HL-60 (cell line): ENCODE data around the gene PRKCE.

Source experiments
- POLR2AphosphoS5 ChIP-seq: IDR thresholded peaks from 2 replicates; pipeline ENCODE4 v1.6.1; 2012; ENCODE audit warnings: low read depth
- TF ChIP-seq, protein P1 (sequence below): IDR thresholded peaks from one replicate; pipeline ENCODE4 v1.5.1; 2011; ENCODE audit warnings: low read length, control low read depth, inconsistent platforms; ENCODE audit not compliant: insufficient read depth

DNA sequence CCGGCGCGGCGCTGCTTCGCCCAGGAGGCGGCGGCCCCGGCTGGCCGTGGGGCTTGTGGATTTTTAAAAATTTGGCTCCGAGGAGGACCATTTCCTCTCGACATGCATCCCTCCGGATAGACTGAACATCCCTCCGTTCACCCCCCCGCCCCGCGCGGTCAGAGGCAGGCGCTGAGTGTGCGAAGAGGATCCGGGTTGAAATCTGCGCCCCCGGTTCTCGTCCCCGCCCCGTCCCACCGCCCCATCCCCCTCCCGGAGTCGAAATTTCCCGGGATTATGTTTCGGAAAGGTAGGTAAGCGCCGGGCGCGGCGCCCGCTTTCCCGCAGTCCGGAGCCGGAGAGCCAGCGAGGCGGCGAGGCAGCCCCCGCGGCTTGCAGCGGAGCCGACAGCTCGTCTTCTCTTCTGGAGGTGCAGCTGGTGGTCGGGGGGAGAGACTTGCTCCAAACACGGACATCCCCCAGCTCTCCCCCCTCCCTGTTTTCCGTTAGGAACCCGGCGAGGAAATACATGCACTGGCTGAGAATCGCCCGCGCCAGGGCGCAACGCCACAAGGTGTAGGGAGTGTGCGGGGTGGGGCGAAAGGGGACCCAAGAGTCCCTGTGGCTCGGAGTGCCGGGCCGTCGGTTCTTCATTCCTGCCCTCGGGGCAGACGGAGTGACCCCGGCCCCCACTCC, at the start of gene PRKCE:
- no peak for TF ChIP-seq POLR2AphosphoS5
- TF ChIP-seq, protein P1, sequence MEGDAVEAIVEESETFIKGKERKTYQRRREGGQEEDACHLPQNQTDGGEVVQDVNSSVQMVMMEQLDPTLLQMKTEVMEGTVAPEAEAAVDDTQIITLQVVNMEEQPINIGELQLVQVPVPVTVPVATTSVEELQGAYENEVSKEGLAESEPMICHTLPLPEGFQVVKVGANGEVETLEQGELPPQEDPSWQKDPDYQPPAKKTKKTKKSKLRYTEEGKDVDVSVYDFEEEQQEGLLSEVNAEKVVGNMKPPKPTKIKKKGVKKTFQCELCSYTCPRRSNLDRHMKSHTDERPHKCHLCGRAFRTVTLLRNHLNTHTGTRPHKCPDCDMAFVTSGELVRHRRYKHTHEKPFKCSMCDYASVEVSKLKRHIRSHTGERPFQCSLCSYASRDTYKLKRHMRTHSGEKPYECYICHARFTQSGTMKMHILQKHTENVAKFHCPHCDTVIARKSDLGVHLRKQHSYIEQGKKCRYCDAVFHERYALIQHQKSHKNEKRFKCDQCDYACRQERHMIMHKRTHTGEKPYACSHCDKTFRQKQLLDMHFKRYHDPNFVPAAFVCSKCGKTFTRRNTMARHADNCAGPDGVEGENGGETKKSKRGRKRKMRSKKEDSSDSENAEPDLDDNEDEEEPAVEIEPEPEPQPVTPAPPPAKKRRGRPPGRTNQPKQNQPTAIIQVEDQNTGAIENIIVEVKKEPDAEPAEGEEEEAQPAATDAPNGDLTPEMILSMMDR: no peak
